AG10803 (cell line): ENCODE results near the gene ADAMTS14.

Experiments
- DNase-seq: peaks from one replicate; pipeline ENCODE4 v3.0.0; 2010; ENCODE audit warnings: low read depth
- H3K4me3 ChIP-seq: 2 replicates; pipeline ENCODE4 v1.5.1; 2011; ENCODE audit warnings: mild to moderate bottlenecking, low read length, control low read depth
- CTCF ChIP-seq: conservative IDR thresholded peaks from 2 replicates; pipeline ENCODE4 v1.5.1; 2011; ENCODE audit warnings: mild to moderate bottlenecking, low read length, control low read depth, inconsistent platforms

Gene ADAMTS14

DNA sequence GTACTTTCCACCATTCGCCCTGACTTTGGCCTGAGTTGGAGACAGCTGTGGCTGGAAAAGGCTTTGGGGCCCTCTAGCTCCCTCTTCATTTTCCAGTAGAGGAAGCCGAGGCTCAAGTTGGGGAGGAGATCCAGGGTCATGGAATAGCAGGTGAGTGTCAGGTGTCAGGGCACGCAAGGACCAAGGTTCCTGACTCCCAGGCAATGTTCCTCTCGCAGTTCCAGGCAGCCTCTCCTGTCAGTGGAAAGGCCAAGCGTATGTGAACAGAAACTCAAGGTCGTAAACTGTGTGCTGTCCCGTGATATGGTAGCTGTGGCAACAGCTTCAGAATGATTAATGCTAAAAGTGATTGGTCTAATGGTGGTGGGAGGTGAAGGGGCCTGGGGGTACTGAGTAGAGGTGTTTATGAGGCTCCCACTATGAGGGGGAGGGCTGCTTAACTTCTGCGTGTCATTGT is 13.2 kb downstream of the ADAMTS14 start:
- no peak overlapping the region for H3K4me3 ChIP-seq
- no peak for TF ChIP-seq CTCF
- DNase-seq = no peak

GRCh38 chr10:70688828-70689227 is 16.5 kb downstream of the ADAMTS14 start:
- DNase-seq = no peak
- H3K4me3 ChIP-seq = no peak overlapping the region
- TF ChIP-seq CTCF = no peak

DNA sequence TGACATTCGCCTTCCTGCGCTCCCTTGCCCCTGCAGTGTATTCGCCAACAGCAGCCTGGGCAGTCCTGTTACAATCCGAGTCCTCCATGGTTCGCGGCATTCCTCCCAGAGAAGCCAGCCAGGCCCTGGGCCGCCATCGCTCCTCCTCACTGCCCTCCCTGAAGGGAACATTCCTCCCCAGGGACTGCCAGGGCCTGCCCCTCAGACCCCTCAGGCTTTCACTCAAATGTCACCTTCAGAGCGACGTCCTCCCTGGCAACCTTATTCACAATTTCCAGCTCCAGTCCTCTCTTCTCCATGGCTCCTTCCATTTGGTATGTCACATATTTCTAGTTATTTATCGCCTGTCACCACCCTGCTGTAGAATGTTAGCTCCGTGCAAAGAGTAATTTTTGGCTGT is 17.4 kb downstream of the ADAMTS14 start:
- no peak overlapping the region for H3K4me3 ChIP-seq
- no peak for TF ChIP-seq CTCF
- DNase-seq = no peak

- no peak for TF ChIP-seq CTCF
- DNase-seq = no peak
Measured at GRCh38 chr10:70690589-70690988, 18.3 kb downstream of the ADAMTS14 start.

GRCh38 chr10:70691611-70692010 is 19.3 kb downstream of the ADAMTS14 start:
- no peak overlapping the region for H3K4me3 ChIP-seq
- TF ChIP-seq CTCF = no peak
- no peak for DNase-seq

More at GRCh38 chr10:70690589-70690988, 18.3 kb downstream of the ADAMTS14 start:
- no peak overlapping the region for H3K4me3 ChIP-seq

DNA sequence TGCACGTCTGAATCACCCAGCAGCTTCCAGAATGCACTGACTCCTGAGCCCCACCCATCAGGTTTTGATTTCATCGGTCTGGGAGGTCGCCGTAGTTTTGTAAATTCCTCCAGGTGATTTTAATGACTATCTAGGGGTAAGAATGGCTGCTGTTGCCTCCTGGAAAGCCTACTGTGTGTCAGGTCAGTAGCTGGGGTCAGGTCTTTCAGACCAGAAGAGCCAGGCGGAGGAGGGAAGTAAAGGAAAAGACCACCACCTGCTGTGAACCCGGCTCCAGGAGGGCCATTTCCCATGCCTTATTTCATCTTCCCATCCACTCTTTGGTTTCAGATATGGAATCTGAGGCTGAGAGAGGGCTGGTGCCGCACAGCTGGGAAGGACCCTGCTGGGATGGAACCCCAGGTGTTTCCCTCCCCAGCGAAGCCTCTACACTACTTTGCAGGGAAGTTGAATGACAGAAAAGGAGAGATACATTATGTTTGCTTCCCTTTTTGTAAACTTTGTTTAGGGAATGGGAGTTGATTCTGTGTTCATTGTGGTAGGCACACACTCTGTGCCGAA is 19.8 kb downstream of the ADAMTS14 start:
- TF ChIP-seq CTCF = no peak
- no peak overlapping the region for H3K4me3 ChIP-seq
- DNase-seq = no peak

DNA sequence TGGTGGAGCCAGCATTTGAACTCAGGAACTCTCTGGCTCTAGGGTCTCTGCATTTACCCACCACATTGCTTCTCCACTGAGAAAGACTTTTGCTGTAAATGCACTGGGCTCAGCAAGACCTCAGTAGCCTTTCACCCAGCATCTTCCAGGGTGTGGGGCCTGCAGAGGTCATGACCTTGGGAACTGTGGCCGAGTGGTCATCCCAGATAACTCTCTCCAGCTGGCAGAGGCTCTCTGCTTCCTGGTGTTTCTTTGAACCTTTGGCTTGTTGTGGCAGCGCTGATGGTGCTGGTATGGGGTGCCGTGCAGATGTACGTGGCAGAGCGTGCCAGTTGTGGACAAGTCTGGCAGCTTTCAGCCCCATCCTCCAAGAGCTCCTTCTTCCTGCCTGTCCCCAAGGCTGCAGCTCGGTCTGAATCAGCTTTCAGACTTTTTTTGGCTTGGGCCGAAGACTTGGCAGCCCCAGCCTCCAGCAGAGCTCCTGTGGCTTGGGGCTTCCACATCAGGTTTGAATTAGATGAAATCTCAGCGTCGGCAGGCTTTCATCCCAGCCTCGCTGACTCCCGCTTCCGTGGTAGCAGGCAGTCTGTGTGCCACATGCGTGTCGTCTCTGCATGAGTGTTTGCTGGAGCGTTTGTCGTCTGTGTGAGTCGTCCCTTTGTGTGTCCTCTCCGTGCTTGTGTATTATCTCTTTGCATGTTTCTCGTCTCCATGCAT is 21.5 kb downstream of the ADAMTS14 start:
- peak; percentile 99 for DNase-seq
- H3K4me3 ChIP-seq = no peak overlapping the region
- no peak for TF ChIP-seq CTCF
